Vagina (tissue), 2 donors: ENCODE measurements around the gene NUB1.

ENCODE experiments used
- POLR2AphosphoS5 ChIP-seq, 2 donors: sonication (generic); formaldehyde crosslinking; IDR thresholded peaks; one replicate each; pipeline ENCODE4 v1.9.0; 2017; ENCODE audit warnings: antibody characterized with exemption in 2 of 2, mild to moderate bottlenecking in 2 of 2, low read depth in 1 of 2; ENCODE audit not compliant: insufficient read depth in 1 of 2
- TF ChIP-seq, protein P1 (sequence below), 3 experiments: fragments of 450-650 bp in 2 of 3; fragments of 200-600 bp in 1 of 3; sonication (generic) in 1 of 3; IDR thresholded peaks; one replicate each; pipeline ENCODE4 v1.5.1; 2017 to 2019; ENCODE audit warnings: antibody characterized with exemption in 3 of 3, mild to moderate bottlenecking in 2 of 3, moderate library complexity in 2 of 3

- TF ChIP-seq, protein P1, sequence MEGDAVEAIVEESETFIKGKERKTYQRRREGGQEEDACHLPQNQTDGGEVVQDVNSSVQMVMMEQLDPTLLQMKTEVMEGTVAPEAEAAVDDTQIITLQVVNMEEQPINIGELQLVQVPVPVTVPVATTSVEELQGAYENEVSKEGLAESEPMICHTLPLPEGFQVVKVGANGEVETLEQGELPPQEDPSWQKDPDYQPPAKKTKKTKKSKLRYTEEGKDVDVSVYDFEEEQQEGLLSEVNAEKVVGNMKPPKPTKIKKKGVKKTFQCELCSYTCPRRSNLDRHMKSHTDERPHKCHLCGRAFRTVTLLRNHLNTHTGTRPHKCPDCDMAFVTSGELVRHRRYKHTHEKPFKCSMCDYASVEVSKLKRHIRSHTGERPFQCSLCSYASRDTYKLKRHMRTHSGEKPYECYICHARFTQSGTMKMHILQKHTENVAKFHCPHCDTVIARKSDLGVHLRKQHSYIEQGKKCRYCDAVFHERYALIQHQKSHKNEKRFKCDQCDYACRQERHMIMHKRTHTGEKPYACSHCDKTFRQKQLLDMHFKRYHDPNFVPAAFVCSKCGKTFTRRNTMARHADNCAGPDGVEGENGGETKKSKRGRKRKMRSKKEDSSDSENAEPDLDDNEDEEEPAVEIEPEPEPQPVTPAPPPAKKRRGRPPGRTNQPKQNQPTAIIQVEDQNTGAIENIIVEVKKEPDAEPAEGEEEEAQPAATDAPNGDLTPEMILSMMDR (IDR thresholded peaks at IDR 0.05): no peak
- no peak for TF ChIP-seq POLR2AphosphoS5 (IDR thresholded peaks at IDR 0.05; ENCODE audit: insufficient read depth in 1 of 2, low read depth in 1 of 2)
These were observed 4.3 kb upstream of the NUB1 start for GRCh38 chr7:151337346-151337745.
